Parathyroid adenoma (tissue), 2 donors: Measurements from ENCODE around the gene SRRD.

ENCODE experiments used
- H2AFZ ChIP-seq: fragments of 300-600 bp; sonication (generic); one replicate; pipeline ENCODE4 v1.7.0; 2017; ENCODE audit warnings: antibody characterized with exemption, mild to moderate bottlenecking
- H3K27ac ChIP-seq: fragments of 300-600 bp; sonication (generic); one replicate; pipeline ENCODE4 v1.7.0; 2017
- H3K27me3 ChIP-seq: fragments of 300-600 bp; sonication (generic); one replicate; pipeline ENCODE4 v1.7.0; 2017; ENCODE audit warnings: low read length; ENCODE audit not compliant: control insufficient read depth, insufficient read depth
- H3K36me3 ChIP-seq: fragments of 300-600 bp; sonication (generic); one replicate; pipeline ENCODE4 v1.7.0; 2017; ENCODE audit warnings: low read length; ENCODE audit not compliant: control insufficient read depth, insufficient read depth
- H3K4me1 ChIP-seq: fragments of 300-600 bp; sonication (generic); one replicate; pipeline ENCODE4 v1.7.0; 2017; ENCODE audit warnings: control low read depth
- H3K4me2 ChIP-seq: fragments of 300-600 bp; sonication (generic); one replicate; pipeline ENCODE4 v1.7.0; 2017; ENCODE audit warnings: low read length
- H3K4me3 ChIP-seq: fragments of 300-600 bp; sonication (generic); one replicate; pipeline ENCODE4 v1.7.0; 2017; ENCODE audit warnings: low read depth, low read length
- H3K79me2 ChIP-seq: fragments of 300-600 bp; sonication (generic); one replicate; pipeline ENCODE4 v1.7.0; 2017; ENCODE audit warnings: control low read depth
- H3K9ac ChIP-seq: fragments of 300-600 bp; sonication (generic); one replicate; pipeline ENCODE4 v1.7.0; 2017; ENCODE audit warnings: mild to moderate bottlenecking
- H3K9me3 ChIP-seq: fragments of 300-600 bp; sonication (generic); one replicate; pipeline ENCODE4 v1.7.0; 2017; ENCODE audit warnings: low read length; ENCODE audit not compliant: control insufficient read depth
- CTCF ChIP-seq: fragments of 300-600 bp; sonication (generic); IDR thresholded peaks from one replicate; pipeline ENCODE4 v1.7.0; 2017; ENCODE audit warnings: antibody characterized with exemption, mild to moderate bottlenecking
- donor health status: primary hyperparathyroidism.

The SRRD gene

GRCh38 chr22:26466196-26466595, 17.5 kb upstream of the SRRD start:
- Histone ChIP-seq H2AFZ (no peak overlapping the region), H3K27me3 (no peaks in the 10 kb centered on the region), H3K9me3 (no peaks in the 10 kb centered on the region), H3K4me3 (no peak overlapping the region), H3K36me3 (no peaks in the 10 kb centered on the region), H3K79me2 (no peaks in the 10 kb centered on the region), H3K4me1 (no peaks in the 10 kb centered on the region), H3K9ac (no peak overlapping the region), H3K27ac (no peak overlapping the region), H3K4me2 (no peak overlapping the region)
- no peak for TF ChIP-seq CTCF

- Histone ChIP-seq H3K27me3 (no peaks in the 10 kb centered on the region), H3K4me3 (no peak overlapping the region), H3K9me3 (no peaks in the 10 kb centered on the region), H3K4me1 (no peaks in the 10 kb centered on the region), H3K27ac (no peak overlapping the region), H3K36me3 (no peaks in the 10 kb centered on the region), H3K79me2 (no peaks in the 10 kb centered on the region), H2AFZ (no peak overlapping the region), H3K9ac (no peak overlapping the region), H3K4me2 (no peak overlapping the region)
- TF ChIP-seq CTCF, result no peak
These were observed 12.9 kb upstream of the SRRD start for GRCh38 chr22:26470807-26471206.

DNA sequence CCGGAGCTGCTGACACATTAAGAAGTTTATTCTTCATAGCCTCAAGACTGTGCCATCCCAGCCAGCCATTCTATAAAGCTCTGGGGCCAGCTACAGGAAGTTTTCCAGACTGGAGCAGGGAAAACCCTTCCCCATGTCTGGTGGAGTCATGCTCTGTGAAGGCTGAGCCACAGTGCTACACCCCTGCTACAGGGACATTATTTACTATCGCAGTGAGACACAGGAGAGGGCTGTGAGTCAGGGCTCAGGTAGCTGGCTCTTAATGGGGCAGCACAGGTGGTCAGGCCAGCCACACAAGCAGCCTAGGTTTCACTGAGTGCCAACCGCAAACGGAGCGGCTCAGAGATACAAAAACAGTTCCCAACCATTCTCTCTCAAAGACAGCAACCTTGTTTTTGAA, 12.2 kb upstream of the SRRD start:
- Histone ChIP-seq H3K27ac (no peak overlapping the region), H3K36me3 (no peaks in the 10 kb centered on the region), H3K9me3 (no peaks in the 10 kb centered on the region), H3K9ac (no peak overlapping the region), H2AFZ (no peak overlapping the region), H3K4me2 (no peak overlapping the region), H3K4me3 (no peak overlapping the region), H3K27me3 (no peaks in the 10 kb centered on the region), H3K79me2 (no peaks in the 10 kb centered on the region), H3K4me1 (no peaks in the 10 kb centered on the region)
- TF ChIP-seq CTCF, result no peak

GRCh38 chr22:26474682-26475081, 9.0 kb upstream of the SRRD start:
- H3K36me3 ChIP-seq, result no peaks in the 10 kb centered on the region
- no peak overlapping the region for H2AFZ ChIP-seq
- TF ChIP-seq CTCF, result no peak
- no peaks in the 10 kb centered on the region for H3K79me2 ChIP-seq
- no peak overlapping the region for H3K4me3 ChIP-seq
- H3K9ac ChIP-seq, result no peak overlapping the region
- H3K4me1 ChIP-seq, result no peaks in the 10 kb centered on the region
- H3K27ac ChIP-seq, result no peak overlapping the region
- no peaks in the 10 kb centered on the region for H3K27me3 ChIP-seq
- H3K4me2 ChIP-seq, result no peak overlapping the region
- H3K9me3 ChIP-seq, result no peaks in the 10 kb centered on the region

DNA sequence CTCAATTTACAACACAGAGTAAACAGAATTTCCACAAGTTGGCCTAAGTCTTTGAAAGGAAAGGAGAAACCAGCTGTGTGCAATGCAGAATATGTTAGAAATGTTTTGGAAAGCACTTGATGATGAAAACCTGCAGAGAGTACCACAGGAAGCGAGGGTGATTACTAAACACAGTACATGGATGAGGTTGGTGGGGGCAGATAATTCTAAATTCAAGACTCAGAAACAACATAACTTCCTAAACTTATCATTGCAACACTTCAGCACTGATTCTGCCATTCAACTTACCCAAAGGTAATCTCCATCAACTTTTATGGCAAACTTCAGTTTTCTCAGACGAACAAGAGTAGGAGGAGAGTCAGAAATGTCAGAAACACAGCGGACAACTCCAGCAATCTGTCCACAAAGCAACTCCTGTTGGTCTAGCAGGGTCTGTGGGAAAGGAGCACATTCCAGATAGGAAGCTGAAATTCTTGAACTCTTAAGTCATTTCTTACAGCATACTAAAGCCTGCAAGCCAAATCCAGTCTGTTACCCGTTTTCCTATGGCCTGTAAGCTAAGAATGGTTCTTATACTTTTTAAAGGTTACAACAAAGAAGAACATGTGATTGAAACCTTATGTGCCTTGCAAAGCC, 6.9 kb upstream of the SRRD start:
- no peaks in the 10 kb centered on the region for H3K36me3 ChIP-seq

More for the DNA sequence above, 6.9 kb upstream of the SRRD start:
- Histone ChIP-seq H3K27me3 (no peaks in the 10 kb centered on the region), H3K4me3 (no peak overlapping the region), H3K27ac (no peak overlapping the region), H3K79me2 (no peaks in the 10 kb centered on the region), H3K9ac (no peak overlapping the region), H2AFZ (no peak overlapping the region), H3K4me2 (no peak overlapping the region), H3K9me3 (no peaks in the 10 kb centered on the region), H3K4me1 (no peaks in the 10 kb centered on the region)
- TF ChIP-seq CTCF, result no peak
